Ascending aorta (tissue), 2 donors: ENCODE data around the gene ZIC4. TPM values are rescaled to one million over a fixed set of nuclear protein-coding genes. Genes with fewer than 3 reads are reported as not detected.

Experiments
- DNase-seq, 2 donors: peaks; one replicate each; pipeline ENCODE4 v3.0.0-alpha.2; 2019; ENCODE audit warnings: low spot score in 2 of 2
- H3K27ac ChIP-seq, 2 donors: fragments of 200-600 bp; sonication (generic); one replicate each; pipeline ENCODE4 v1.5.1; 2016 to 2017; ENCODE audit warnings: mild to moderate bottlenecking in 1 of 2
- H3K27me3 ChIP-seq: fragments of 200-600 bp; sonication (generic); one replicate; pipeline ENCODE4 v1.5.1; 2017
- H3K36me3 ChIP-seq, 2 donors: fragments of 200-600 bp; sonication (generic); one replicate each; pipeline ENCODE4 v1.5.1; 2016
- H3K4me1 ChIP-seq, 2 donors: fragments of 200-600 bp; sonication (generic); one replicate each; pipeline ENCODE4 v1.5.1; 2016 to 2017; ENCODE audit warnings: mild to moderate bottlenecking in 1 of 2
- H3K4me3 ChIP-seq, 2 donors: fragments of 200-600 bp; sonication (generic); one replicate each; pipeline ENCODE4 v1.5.1; 2016 to 2017; ENCODE audit warnings: mild to moderate bottlenecking in 1 of 2
- H3K9me3 ChIP-seq, 2 donors: fragments of 200-600 bp; sonication (generic); one replicate each; pipeline ENCODE4 v1.5.1; 2016
- CTCF ChIP-seq, 3 experiments: fragments of 200-600 bp in 2 of 3; fragments of 450-650 bp in 1 of 3; sonication (generic) in 2 of 3; IDR thresholded peaks; one replicate each; pipeline ENCODE4 v1.5.1; 2016 to 2019; ENCODE audit warnings: antibody characterized with exemption in 3 of 3, mild to moderate bottlenecking in 1 of 3, moderate library complexity in 1 of 3
- intact Hi-C: fragments of 100-400 bp; cut with DNase I; formaldehyde crosslinking; loops from one replicate; pipeline ENCODE4 v1.15.1; 2023
- total RNA-seq: library from RNA; depleted of rRNA; stranded (reverse); fragments of >200 nt; gene quantifications from one replicate; pipeline ENCODE4 v1.1.0, GENCODE V29; 2016

The ZIC4 gene
- total RNA-seq: not detected

DNA sequence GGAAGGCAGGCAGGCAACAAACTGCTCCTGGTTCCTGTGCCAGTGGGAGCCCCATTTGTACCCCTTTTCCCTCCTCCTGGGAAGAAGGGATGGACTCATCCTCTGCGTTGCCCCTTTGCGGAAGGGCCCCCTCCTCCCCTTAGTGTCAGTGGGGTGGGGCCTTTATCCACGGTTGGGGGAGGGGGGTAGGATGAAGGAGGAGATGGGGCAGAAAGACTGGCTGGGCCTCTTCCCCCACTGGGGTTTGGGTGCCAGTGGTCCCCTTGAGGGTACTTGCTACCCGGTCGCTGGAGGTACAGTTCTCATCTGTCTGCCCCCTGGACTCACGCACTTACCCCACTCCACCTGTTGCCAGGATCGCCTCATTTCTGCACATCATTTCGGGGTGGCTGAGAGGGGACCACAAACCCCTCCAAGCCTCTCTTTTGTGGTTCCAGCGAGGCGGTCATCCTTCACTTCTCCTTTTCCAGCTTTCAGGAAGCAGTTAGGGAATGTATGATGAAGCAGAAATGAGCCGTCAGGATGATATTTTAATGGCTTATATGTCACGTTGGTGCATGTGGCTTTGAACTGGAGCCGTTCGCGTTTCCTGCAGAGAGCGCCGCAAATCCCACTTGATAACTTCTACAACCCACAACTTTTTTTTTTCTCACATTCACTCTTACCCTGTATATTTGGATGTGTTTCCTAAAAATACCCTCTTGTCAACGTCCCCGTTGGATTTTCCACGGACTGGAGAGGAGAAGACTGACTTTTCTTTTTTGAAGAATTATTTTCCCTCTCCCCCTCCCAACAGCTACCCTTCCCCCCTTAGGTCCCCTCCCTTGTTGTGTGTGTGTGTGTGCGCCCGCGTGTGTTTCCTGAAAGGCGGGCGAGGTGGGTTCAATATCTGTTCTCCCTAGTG lies at the start of gene ZIC4:
TSS of gene ZIC4 (minus strand) at position 516 of the 904 bp plus-strand sequence. CDS start 3,746 bp downstream, outside the sequence.
- Histone ChIP-seq H3K36me3 (no peaks in the 10 kb centered on the region), H3K27me3 (peaks cover 46% of the 10 kb centered on the region), H3K27ac (no peak within 1 kb of the TSS), H3K9me3 (no peaks in the 10 kb centered on the region), H3K4me1 (peaks cover 9% of the 10 kb centered on the region in 2 donors), H3K4me3 (no peak within 1 kb of the TSS)
- no peak for TF ChIP-seq CTCF (IDR thresholded peaks at IDR 0.05)
- no peak for DNase-seq
- intact Hi-C loops: no loop called here

- Histone ChIP-seq H3K4me3 (no peak overlapping the region), H3K9me3 (no peaks in the 10 kb centered on the region), H3K36me3 (no peaks in the 10 kb centered on the region), H3K27me3 (no peaks in the 10 kb centered on the region), H3K27ac (no peak overlapping the region), H3K4me1 (no peaks in the 10 kb centered on the region)
- TF ChIP-seq CTCF (IDR thresholded peaks at IDR 0.05): no peak
- intact Hi-C loops: no loop called here
- no peak for DNase-seq
Measured at GRCh38 chr3:147449669-147450068, 43.3 kb upstream of the ZIC4 start.

DNA sequence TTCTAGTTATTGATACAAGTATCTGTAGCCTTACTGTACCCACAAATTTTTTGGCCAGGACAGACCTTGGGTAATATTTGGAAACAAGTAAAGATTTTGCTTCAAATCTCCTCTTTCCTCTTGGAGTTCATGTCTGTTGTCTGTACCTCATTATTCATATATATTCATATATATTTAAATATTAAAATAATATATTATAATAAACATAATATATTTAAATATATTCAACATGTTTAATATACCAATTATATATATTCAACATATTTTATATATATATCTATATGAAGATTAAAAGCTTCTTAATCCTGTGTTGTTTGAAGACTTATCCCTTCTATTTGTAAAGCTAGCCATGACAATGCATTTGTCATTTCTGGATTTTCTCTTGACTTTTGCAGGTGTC lies 40.9 kb upstream of the ZIC4 start:
- intact Hi-C loops: no loop called here
- no peaks in the 10 kb centered on the region for H3K9me3 ChIP-seq
- TF ChIP-seq CTCF (IDR thresholded peaks at IDR 0.05): no peak
- no peak overlapping the region for H3K4me3 ChIP-seq
- no peaks in the 10 kb centered on the region for H3K4me1 ChIP-seq
- DNase-seq: no peak
- no peaks in the 10 kb centered on the region for H3K27me3 ChIP-seq
- H3K27ac ChIP-seq: no peak overlapping the region
- H3K36me3 ChIP-seq: no peaks in the 10 kb centered on the region

DNA sequence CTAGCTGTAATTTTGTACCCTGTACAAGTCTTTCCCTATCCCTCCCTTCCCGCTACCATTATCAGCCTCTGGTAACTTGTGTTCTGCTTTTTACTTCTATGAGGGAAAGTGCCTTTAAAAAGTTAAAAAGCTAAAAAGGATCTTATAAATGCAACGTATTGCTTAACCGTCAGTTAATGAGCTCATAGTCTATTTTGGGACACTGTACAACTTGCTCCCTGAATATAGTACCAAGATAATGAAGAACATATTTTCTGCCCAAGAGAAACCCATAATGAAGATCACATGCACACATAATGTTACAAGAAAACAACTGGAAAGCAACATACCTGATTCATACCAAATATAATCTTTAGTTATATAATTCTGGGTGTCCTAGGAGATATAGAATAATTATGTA lies 25.4 kb upstream of the ZIC4 start:
- H3K4me1 ChIP-seq: no peaks in the 10 kb centered on the region
- intact Hi-C loops: no loop called here
- H3K9me3 ChIP-seq: no peaks in the 10 kb centered on the region
- H3K4me3 ChIP-seq: no peak overlapping the region
- no peak for DNase-seq
- no peak for TF ChIP-seq CTCF (IDR thresholded peaks at IDR 0.05)
- no peak overlapping the region for H3K27ac ChIP-seq
- no peaks in the 10 kb centered on the region for H3K27me3 ChIP-seq
- no peaks in the 10 kb centered on the region for H3K36me3 ChIP-seq

DNA sequence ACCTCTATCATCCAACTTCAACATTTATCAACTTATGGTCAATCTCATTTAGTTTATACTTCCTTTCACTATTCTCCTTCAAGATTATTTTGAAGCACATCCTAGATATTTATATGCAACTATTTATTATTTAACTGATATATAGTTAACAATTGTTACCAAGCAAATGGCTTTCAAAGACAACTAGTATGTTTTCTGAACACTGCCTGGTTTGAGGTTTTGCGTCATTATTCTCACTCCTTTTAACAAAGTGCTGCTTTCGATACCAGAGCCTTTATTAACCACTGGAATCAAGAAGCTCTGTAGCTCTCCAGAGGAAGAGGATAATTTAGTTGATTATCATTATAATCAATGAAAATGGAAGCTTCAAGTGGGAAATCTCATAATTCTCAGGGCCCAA lies 22.4 kb upstream of the ZIC4 start:
- Histone ChIP-seq H3K27me3 (no peaks in the 10 kb centered on the region), H3K4me3 (no peak overlapping the region), H3K36me3 (no peaks in the 10 kb centered on the region), H3K4me1 (no peaks in the 10 kb centered on the region), H3K9me3 (no peaks in the 10 kb centered on the region), H3K27ac (no peak overlapping the region)
- no peak for DNase-seq
- no peak for TF ChIP-seq CTCF (IDR thresholded peaks at IDR 0.05)
- intact Hi-C loops: no loop called here
